ENCODE data around the gene SGCB.
"Not testable (repeated sequence)": the region's sequence is repeated elsewhere in the genome, so short reads cannot be mapped to it uniquely, and the experiment has no call there.

Gene SGCB

GRCh38 chr4:52038103-52038912, at the start of gene SGCB:
SGCB (minus strand) TSS chr4:52038299; CDS start chr4:52038259, 40 bp downstream.
- peak within 1 kb of the TSS; percentile 61 for H3K4me3 ChIP-seq (ENCODE audit: low read depth, low read length)
- H3K36me3 ChIP-seq (ENCODE audit: control insufficient read depth, insufficient read depth, low read length): no peaks in the 10 kb centered on the region
- H3K9ac ChIP-seq (ENCODE audit: low read depth, low read length): peak within 1 kb of the TSS; percentile 51
- no peaks in the 10 kb centered on the region for H3K4me1 ChIP-seq (ENCODE audit: control insufficient read depth, insufficient read depth, low read length)
- peaks cover 39% of the 10 kb centered on the region for H3K27me3 ChIP-seq (ENCODE audit: control insufficient read depth, insufficient read depth, low read length)
- H3K9me3 ChIP-seq (ENCODE audit: control insufficient read depth, insufficient read depth, low read length): no peaks in the 10 kb centered on the region

- not testable (repeated sequence) for H3K4me3 ChIP-seq (ENCODE audit: low read depth, low read length); H3K4me1 ChIP-seq (ENCODE audit: control insufficient read depth, insufficient read depth, low read length); H3K27me3 ChIP-seq (ENCODE audit: control insufficient read depth, insufficient read depth, low read length)
Measured at GRCh38 chr4:52086425-52086824, 48.3 kb upstream of the SGCB start.

GRCh38 chr4:52081216-52081615, 43.1 kb upstream of the SGCB start:
- H3K4me1 ChIP-seq (ENCODE audit: control insufficient read depth, insufficient read depth, low read length): no peaks in the 10 kb centered on the region
- H3K4me3 ChIP-seq (ENCODE audit: low read depth, low read length): no peak overlapping the region
- no peaks in the 10 kb centered on the region for H3K9me3 ChIP-seq (ENCODE audit: control insufficient read depth, insufficient read depth, low read length)
- H3K9ac ChIP-seq (ENCODE audit: low read depth, low read length): no peak overlapping the region
- H3K36me3 ChIP-seq (ENCODE audit: control insufficient read depth, insufficient read depth, low read length): no peaks in the 10 kb centered on the region
- peaks cover 18% of the 10 kb centered on the region for H3K27me3 ChIP-seq (ENCODE audit: control insufficient read depth, insufficient read depth, low read length)

More at GRCh38 chr4:52086425-52086824, 48.3 kb upstream of the SGCB start:
- H3K36me3 ChIP-seq (ENCODE audit: control insufficient read depth, insufficient read depth, low read length); H3K9ac ChIP-seq (ENCODE audit: low read depth, low read length); H3K9me3 ChIP-seq (ENCODE audit: control insufficient read depth, insufficient read depth, low read length): not testable (repeated sequence)

- H3K36me3 ChIP-seq (ENCODE audit: control insufficient read depth, insufficient read depth, low read length): no peaks in the 10 kb centered on the region
- no peak overlapping the region for H3K4me3 ChIP-seq (ENCODE audit: low read depth, low read length)
- H3K4me1 ChIP-seq (ENCODE audit: control insufficient read depth, insufficient read depth, low read length): no peaks in the 10 kb centered on the region
- peaks cover 27% of the 10 kb centered on the region for H3K27me3 ChIP-seq (ENCODE audit: control insufficient read depth, insufficient read depth, low read length)
- H3K9ac ChIP-seq (ENCODE audit: low read depth, low read length): no peak overlapping the region
- no peaks in the 10 kb centered on the region for H3K9me3 ChIP-seq (ENCODE audit: control insufficient read depth, insufficient read depth, low read length)
Measured at GRCh38 chr4:52079659-52080058, 41.6 kb upstream of the SGCB start.

GRCh38 chr4:52076731-52077130, 38.6 kb upstream of the SGCB start:
- peaks cover 2% of the 10 kb centered on the region for H3K4me1 ChIP-seq (ENCODE audit: control insufficient read depth, insufficient read depth, low read length)
- no peaks in the 10 kb centered on the region for H3K9me3 ChIP-seq (ENCODE audit: control insufficient read depth, insufficient read depth, low read length)
- peaks cover 31% of the 10 kb centered on the region for H3K27me3 ChIP-seq (ENCODE audit: control insufficient read depth, insufficient read depth, low read length)
- no peaks in the 10 kb centered on the region for H3K36me3 ChIP-seq (ENCODE audit: control insufficient read depth, insufficient read depth, low read length)
- H3K9ac ChIP-seq (ENCODE audit: low read depth, low read length): no peak overlapping the region
- peak overlapping the region; percentile 49 for H3K4me3 ChIP-seq (ENCODE audit: low read depth, low read length)

- peaks cover 19% of the 10 kb centered on the region for H3K27me3 ChIP-seq (ENCODE audit: control insufficient read depth, insufficient read depth, low read length)
- no peak overlapping the region for H3K9ac ChIP-seq (ENCODE audit: low read depth, low read length)
- no peaks in the 10 kb centered on the region for H3K36me3 ChIP-seq (ENCODE audit: control insufficient read depth, insufficient read depth, low read length)
- H3K4me1 ChIP-seq (ENCODE audit: control insufficient read depth, insufficient read depth, low read length): peaks cover 2% of the 10 kb centered on the region
- H3K9me3 ChIP-seq (ENCODE audit: control insufficient read depth, insufficient read depth, low read length): no peaks in the 10 kb centered on the region
- H3K4me3 ChIP-seq (ENCODE audit: low read depth, low read length): no peak overlapping the region
Measured at GRCh38 chr4:52071791-52072546, 33.9 kb upstream of the SGCB start.

- Histone ChIP-seq H3K9me3 (ENCODE audit: control insufficient read depth, insufficient read depth, low read length) (no peaks in the 10 kb centered on the region), H3K9ac (ENCODE audit: low read depth, low read length) (no peak overlapping the region), H3K4me1 (ENCODE audit: control insufficient read depth, insufficient read depth, low read length) (peaks cover 2% of the 10 kb centered on the region), H3K4me3 (ENCODE audit: low read depth, low read length) (no peak overlapping the region), H3K27me3 (ENCODE audit: control insufficient read depth, insufficient read depth, low read length) (peaks cover 3% of the 10 kb centered on the region), H3K36me3 (ENCODE audit: control insufficient read depth, insufficient read depth, low read length) (no peaks in the 10 kb centered on the region)
Measured at GRCh38 chr4:52069571-52069970, 31.5 kb upstream of the SGCB start.

GRCh38 chr4:52059372-52059771, 21.3 kb upstream of the SGCB start:
- H3K4me3 ChIP-seq (ENCODE audit: low read depth, low read length): no peak overlapping the region
- H3K9ac ChIP-seq (ENCODE audit: low read depth, low read length): no peak overlapping the region
- H3K9me3 ChIP-seq (ENCODE audit: control insufficient read depth, insufficient read depth, low read length): no peaks in the 10 kb centered on the region
- H3K27me3 ChIP-seq (ENCODE audit: control insufficient read depth, insufficient read depth, low read length): no peaks in the 10 kb centered on the region
- no peaks in the 10 kb centered on the region for H3K36me3 ChIP-seq (ENCODE audit: control insufficient read depth, insufficient read depth, low read length)
- H3K4me1 ChIP-seq (ENCODE audit: control insufficient read depth, insufficient read depth, low read length): no peaks in the 10 kb centered on the region

- Histone ChIP-seq H3K4me1 (ENCODE audit: control insufficient read depth, insufficient read depth, low read length) (no peaks in the 10 kb centered on the region), H3K9ac (ENCODE audit: low read depth, low read length) (no peak overlapping the region), H3K9me3 (ENCODE audit: control insufficient read depth, insufficient read depth, low read length) (no peaks in the 10 kb centered on the region), H3K36me3 (ENCODE audit: control insufficient read depth, insufficient read depth, low read length) (no peaks in the 10 kb centered on the region), H3K4me3 (ENCODE audit: low read depth, low read length) (no peak overlapping the region), H3K27me3 (ENCODE audit: control insufficient read depth, insufficient read depth, low read length) (peaks cover 10% of the 10 kb centered on the region)
Measured at GRCh38 chr4:52058275-52058674, 20.2 kb upstream of the SGCB start.

GRCh38 chr4:52057196-52057595, 19.1 kb upstream of the SGCB start:
- H3K4me3 ChIP-seq (ENCODE audit: low read depth, low read length): no peak overlapping the region
- peaks cover 4% of the 10 kb centered on the region for H3K4me1 ChIP-seq (ENCODE audit: control insufficient read depth, insufficient read depth, low read length)
- peaks cover 12% of the 10 kb centered on the region for H3K27me3 ChIP-seq (ENCODE audit: control insufficient read depth, insufficient read depth, low read length)
- H3K36me3 ChIP-seq (ENCODE audit: control insufficient read depth, insufficient read depth, low read length): no peaks in the 10 kb centered on the region
- H3K9me3 ChIP-seq (ENCODE audit: control insufficient read depth, insufficient read depth, low read length): no peaks in the 10 kb centered on the region
- no peak overlapping the region for H3K9ac ChIP-seq (ENCODE audit: low read depth, low read length)

- Histone ChIP-seq H3K4me3 (ENCODE audit: low read depth, low read length) (no peak overlapping the region), H3K9me3 (ENCODE audit: control insufficient read depth, insufficient read depth, low read length) (no peaks in the 10 kb centered on the region), H3K9ac (ENCODE audit: low read depth, low read length) (no peak overlapping the region), H3K27me3 (ENCODE audit: control insufficient read depth, insufficient read depth, low read length) (peaks cover 27% of the 10 kb centered on the region), H3K36me3 (ENCODE audit: control insufficient read depth, insufficient read depth, low read length) (no peaks in the 10 kb centered on the region), H3K4me1 (ENCODE audit: control insufficient read depth, insufficient read depth, low read length) (peaks cover 4% of the 10 kb centered on the region)
Measured at GRCh38 chr4:52054254-52054653, 16.2 kb upstream of the SGCB start.

GRCh38 chr4:52052475-52052780, 14.3 kb upstream of the SGCB start:
- Histone ChIP-seq H3K4me1 (ENCODE audit: control insufficient read depth, insufficient read depth, low read length) (peaks cover 4% of the 10 kb centered on the region), H3K9me3 (ENCODE audit: control insufficient read depth, insufficient read depth, low read length) (no peaks in the 10 kb centered on the region), H3K27me3 (ENCODE audit: control insufficient read depth, insufficient read depth, low read length) (peaks cover 27% of the 10 kb centered on the region), H3K36me3 (ENCODE audit: control insufficient read depth, insufficient read depth, low read length) (no peaks in the 10 kb centered on the region), H3K4me3 (ENCODE audit: low read depth, low read length) (peak overlapping the region; percentile 84), H3K9ac (ENCODE audit: low read depth, low read length) (no peak overlapping the region)

Measured in iPS-15b (cell line).